ENCODE results near the gene NDE1.

The NDE1 gene

DNA sequence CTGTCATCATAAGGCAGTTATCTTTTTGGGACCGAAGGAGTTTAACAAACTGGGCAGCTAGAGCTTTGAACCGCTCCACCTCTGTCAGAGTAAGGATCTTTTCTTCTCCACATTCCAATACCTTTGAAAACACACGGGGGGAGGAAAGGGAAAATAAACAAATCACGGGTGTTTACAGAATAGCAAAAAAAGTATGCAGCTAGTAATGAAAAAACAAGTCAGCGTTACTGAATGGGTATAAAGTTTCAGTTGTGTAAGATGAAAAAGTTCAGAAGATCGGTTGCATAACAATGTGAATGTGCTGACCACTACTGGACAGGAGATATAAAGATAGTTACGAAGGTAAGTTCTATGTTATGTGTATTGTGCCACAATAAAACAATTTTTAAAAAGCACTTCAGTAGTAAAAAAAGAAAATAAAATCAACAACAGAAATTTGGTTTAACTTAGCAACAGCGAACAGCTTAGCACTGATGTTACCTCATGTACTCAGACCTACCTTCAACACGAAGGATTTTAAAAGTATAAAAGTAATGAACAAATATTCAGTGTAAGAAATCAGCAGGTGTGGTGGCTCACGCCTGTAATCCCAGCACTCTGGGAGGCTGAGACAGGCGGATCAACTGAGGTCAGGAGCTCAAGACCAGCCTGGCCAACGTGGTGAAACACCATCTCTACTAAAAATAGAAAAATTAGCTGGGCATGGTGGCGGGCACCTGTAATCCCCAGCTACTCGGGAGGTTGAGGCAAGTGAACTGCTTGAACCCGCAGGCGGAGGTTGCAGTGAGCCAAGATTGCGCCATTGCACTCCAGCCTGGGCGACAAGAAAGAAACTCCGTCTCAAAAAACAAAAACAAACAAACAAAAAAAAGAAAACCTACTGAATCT, 41.4 kb upstream of the NDE1 start:
- H3K9me3 ChIP-seq (ENCODE audit: control insufficient read depth, low read length) = no peaks in the 10 kb centered on the region
- H3K4me3 ChIP-seq (ENCODE audit: insufficient read depth, low read depth, low read length, poor library complexity, severe bottlenecking) = no peak overlapping the region
- no peak for DNase-seq
- H3K36me3 ChIP-seq (ENCODE audit: control insufficient read depth, insufficient read depth, low read length) = peaks cover 89% of the 10 kb centered on the region
- no peak overlapping the region for H3K27ac ChIP-seq (ENCODE audit: insufficient read depth, low read length, poor library complexity, severe bottlenecking)
- no peaks in the 10 kb centered on the region for H3K4me1 ChIP-seq (ENCODE audit: control insufficient read depth, insufficient read depth, low read length, poor library complexity, severe bottlenecking)
- H3K27me3 ChIP-seq (replicated peaks; ENCODE audit: control insufficient read depth, insufficient read depth, low read length, poor library complexity, severe bottlenecking) = no peaks in the 10 kb centered on the region

DNA sequence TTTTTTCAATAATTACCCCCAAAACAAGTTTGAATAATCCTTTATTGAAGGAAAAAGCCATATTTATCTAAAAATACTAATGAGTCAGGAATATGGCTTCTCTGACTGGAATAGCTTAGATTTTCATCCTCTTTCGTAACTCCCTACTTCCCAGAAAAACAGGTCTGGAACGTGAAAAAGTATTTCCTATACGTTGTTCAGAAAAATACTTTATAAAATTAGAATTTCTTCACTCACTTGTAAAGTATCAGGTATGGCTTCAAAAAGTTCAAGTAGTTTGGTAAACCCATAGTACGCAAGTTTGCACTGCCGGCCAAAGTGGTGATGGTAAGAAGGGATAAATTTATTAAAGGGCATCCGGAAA, 40.8 kb upstream of the NDE1 start:
- Histone ChIP-seq H3K27ac (ENCODE audit: insufficient read depth, low read length, poor library complexity, severe bottlenecking) (no peak overlapping the region), H3K9me3 (ENCODE audit: control insufficient read depth, low read length) (no peaks in the 10 kb centered on the region), H3K4me1 (ENCODE audit: control insufficient read depth, insufficient read depth, low read length, poor library complexity, severe bottlenecking) (no peaks in the 10 kb centered on the region), H3K36me3 (ENCODE audit: control insufficient read depth, insufficient read depth, low read length) (peaks cover 83% of the 10 kb centered on the region), H3K27me3 (replicated peaks; ENCODE audit: control insufficient read depth, insufficient read depth, low read length, poor library complexity, severe bottlenecking) (no peaks in the 10 kb centered on the region), H3K4me3 (ENCODE audit: insufficient read depth, low read depth, low read length, poor library complexity, severe bottlenecking) (no peak overlapping the region)
- no peak for DNase-seq

GRCh38 chr16:15610369-15610871, 39.6 kb upstream of the NDE1 start:
- Histone ChIP-seq H3K27ac (ENCODE audit: insufficient read depth, low read length, poor library complexity, severe bottlenecking) (no peak overlapping the region), H3K27me3 (replicated peaks; ENCODE audit: control insufficient read depth, insufficient read depth, low read length, poor library complexity, severe bottlenecking) (no peaks in the 10 kb centered on the region), H3K4me1 (ENCODE audit: control insufficient read depth, insufficient read depth, low read length, poor library complexity, severe bottlenecking) (no peaks in the 10 kb centered on the region), H3K4me3 (ENCODE audit: insufficient read depth, low read depth, low read length, poor library complexity, severe bottlenecking) (no peak overlapping the region), H3K36me3 (ENCODE audit: control insufficient read depth, insufficient read depth, low read length) (peaks cover 81% of the 10 kb centered on the region), H3K9me3 (ENCODE audit: control insufficient read depth, low read length) (no peaks in the 10 kb centered on the region)
- DNase-seq = no peak

DNA sequence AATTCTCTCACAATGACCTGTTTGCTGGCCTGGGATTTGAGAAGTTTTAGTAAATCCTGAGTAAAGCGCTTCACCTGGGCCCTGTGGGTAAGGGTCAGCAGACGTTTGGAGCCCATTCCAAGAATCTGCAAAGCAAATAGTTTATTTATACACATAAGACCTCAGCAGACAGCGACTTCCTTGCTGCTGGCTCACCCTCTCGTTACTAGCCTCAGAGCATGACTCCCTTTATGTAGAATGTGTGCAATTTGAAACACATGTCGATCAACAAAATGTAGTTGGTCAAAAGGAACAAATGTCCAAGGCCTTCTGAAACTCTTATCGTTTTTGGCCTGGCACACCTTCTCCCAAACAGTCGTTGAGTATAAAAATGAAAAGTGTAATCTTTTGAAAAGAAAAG, 38.4 kb upstream of the NDE1 start:
- no peaks in the 10 kb centered on the region for H3K9me3 ChIP-seq (ENCODE audit: control insufficient read depth, low read length)
- no peaks in the 10 kb centered on the region for H3K4me1 ChIP-seq (ENCODE audit: control insufficient read depth, insufficient read depth, low read length, poor library complexity, severe bottlenecking)
- H3K36me3 ChIP-seq (ENCODE audit: control insufficient read depth, insufficient read depth, low read length) = peaks cover 83% of the 10 kb centered on the region
- no peak overlapping the region for H3K27ac ChIP-seq (ENCODE audit: insufficient read depth, low read length, poor library complexity, severe bottlenecking)
- H3K27me3 ChIP-seq (replicated peaks; ENCODE audit: control insufficient read depth, insufficient read depth, low read length, poor library complexity, severe bottlenecking) = no peaks in the 10 kb centered on the region
- no peak for DNase-seq
- no peak overlapping the region for H3K4me3 ChIP-seq (ENCODE audit: insufficient read depth, low read depth, low read length, poor library complexity, severe bottlenecking)

- no peak for DNase-seq
- Histone ChIP-seq H3K9me3 (ENCODE audit: control insufficient read depth, low read length) (no peaks in the 10 kb centered on the region), H3K27me3 (replicated peaks; ENCODE audit: control insufficient read depth, insufficient read depth, low read length, poor library complexity, severe bottlenecking) (no peaks in the 10 kb centered on the region), H3K4me1 (ENCODE audit: control insufficient read depth, insufficient read depth, low read length, poor library complexity, severe bottlenecking) (no peaks in the 10 kb centered on the region), H3K27ac (ENCODE audit: insufficient read depth, low read length, poor library complexity, severe bottlenecking) (no peak overlapping the region), H3K36me3 (ENCODE audit: control insufficient read depth, insufficient read depth, low read length) (peaks cover 84% of the 10 kb centered on the region), H3K4me3 (ENCODE audit: insufficient read depth, low read depth, low read length, poor library complexity, severe bottlenecking) (no peak overlapping the region)
Observed at GRCh38 chr16:15613676-15614075, 36.4 kb upstream of the NDE1 start.

GRCh38 chr16:15616012-15616411, 34.0 kb upstream of the NDE1 start:
- DNase-seq = no peak
- no peak overlapping the region for H3K27ac ChIP-seq (ENCODE audit: insufficient read depth, low read length, poor library complexity, severe bottlenecking)
- peaks cover 86% of the 10 kb centered on the region for H3K36me3 ChIP-seq (ENCODE audit: control insufficient read depth, insufficient read depth, low read length)

GRCh38 chr16:15616475-15617165, 33.4 kb upstream of the NDE1 start:
- Histone ChIP-seq H3K9me3 (ENCODE audit: control insufficient read depth, low read length) (no peaks in the 10 kb centered on the region), H3K36me3 (ENCODE audit: control insufficient read depth, insufficient read depth, low read length) (peaks cover 87% of the 10 kb centered on the region), H3K27ac (ENCODE audit: insufficient read depth, low read length, poor library complexity, severe bottlenecking) (no peak overlapping the region), H3K27me3 (replicated peaks; ENCODE audit: control insufficient read depth, insufficient read depth, low read length, poor library complexity, severe bottlenecking) (no peaks in the 10 kb centered on the region), H3K4me3 (ENCODE audit: insufficient read depth, low read depth, low read length, poor library complexity, severe bottlenecking) (no peak overlapping the region), H3K4me1 (ENCODE audit: control insufficient read depth, insufficient read depth, low read length, poor library complexity, severe bottlenecking) (no peaks in the 10 kb centered on the region)
- DNase-seq = no peak

More at GRCh38 chr16:15616012-15616411, 34.0 kb upstream of the NDE1 start:
- Histone ChIP-seq H3K4me3 (ENCODE audit: insufficient read depth, low read depth, low read length, poor library complexity, severe bottlenecking) (no peak overlapping the region), H3K4me1 (ENCODE audit: control insufficient read depth, insufficient read depth, low read length, poor library complexity, severe bottlenecking) (no peaks in the 10 kb centered on the region), H3K9me3 (ENCODE audit: control insufficient read depth, low read length) (no peaks in the 10 kb centered on the region), H3K27me3 (replicated peaks; ENCODE audit: control insufficient read depth, insufficient read depth, low read length, poor library complexity, severe bottlenecking) (no peaks in the 10 kb centered on the region)

DNA sequence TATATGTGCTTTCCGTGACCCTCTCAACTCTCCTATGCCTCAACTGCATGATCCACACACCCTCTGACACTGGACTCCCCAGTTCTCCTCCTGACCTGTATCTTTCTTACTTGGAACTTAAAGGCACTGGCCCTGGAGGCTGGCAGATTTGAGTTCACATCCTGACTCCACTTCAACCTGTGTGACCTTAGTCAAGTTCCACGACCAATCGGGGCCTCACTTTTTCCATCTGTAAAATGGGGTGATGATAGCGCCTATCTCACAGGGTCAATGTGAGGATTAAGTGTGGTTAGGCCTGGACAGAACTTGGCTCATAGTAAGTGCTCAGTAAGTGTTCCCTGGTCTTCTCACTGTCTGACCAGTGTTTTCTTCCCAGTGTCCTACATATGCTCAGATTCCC, 32.1 kb upstream of the NDE1 start:
- H3K27ac ChIP-seq (ENCODE audit: insufficient read depth, low read length, poor library complexity, severe bottlenecking) = no peak overlapping the region
- no peak overlapping the region for H3K4me3 ChIP-seq (ENCODE audit: insufficient read depth, low read depth, low read length, poor library complexity, severe bottlenecking)
- H3K9me3 ChIP-seq (ENCODE audit: control insufficient read depth, low read length) = no peaks in the 10 kb centered on the region
- no peaks in the 10 kb centered on the region for H3K4me1 ChIP-seq (ENCODE audit: control insufficient read depth, insufficient read depth, low read length, poor library complexity, severe bottlenecking)
- no peaks in the 10 kb centered on the region for H3K27me3 ChIP-seq (replicated peaks; ENCODE audit: control insufficient read depth, insufficient read depth, low read length, poor library complexity, severe bottlenecking)
- peaks cover 87% of the 10 kb centered on the region for H3K36me3 ChIP-seq (ENCODE audit: control insufficient read depth, insufficient read depth, low read length)
- DNase-seq = no peak

DNA sequence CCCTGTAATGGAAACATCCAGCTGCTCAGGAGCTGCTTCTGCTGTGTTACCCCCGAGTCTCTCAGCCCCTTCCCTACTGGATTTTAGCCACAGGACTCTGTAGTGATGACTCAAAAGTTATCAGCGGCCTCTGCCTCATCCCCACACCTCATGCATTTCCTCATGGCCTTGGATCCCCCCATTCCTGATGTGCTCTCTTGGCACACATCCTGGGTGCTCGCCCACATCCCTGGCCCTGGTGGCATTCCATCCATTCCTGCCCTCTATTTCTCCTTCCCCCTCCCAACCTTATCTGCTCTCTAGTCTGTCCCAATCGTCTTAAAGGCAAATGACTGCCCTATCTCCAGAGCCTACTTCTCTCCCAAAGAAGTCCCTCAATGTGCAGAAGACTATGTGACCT, 31.7 kb upstream of the NDE1 start:
- Histone ChIP-seq H3K27ac (ENCODE audit: insufficient read depth, low read length, poor library complexity, severe bottlenecking) (no peak overlapping the region), H3K27me3 (replicated peaks; ENCODE audit: control insufficient read depth, insufficient read depth, low read length, poor library complexity, severe bottlenecking) (no peaks in the 10 kb centered on the region), H3K4me1 (ENCODE audit: control insufficient read depth, insufficient read depth, low read length, poor library complexity, severe bottlenecking) (no peaks in the 10 kb centered on the region), H3K36me3 (ENCODE audit: control insufficient read depth, insufficient read depth, low read length) (peaks cover 85% of the 10 kb centered on the region), H3K4me3 (ENCODE audit: insufficient read depth, low read depth, low read length, poor library complexity, severe bottlenecking) (no peak overlapping the region), H3K9me3 (ENCODE audit: control insufficient read depth, low read length) (no peaks in the 10 kb centered on the region)
- DNase-seq = no peak

- H3K4me3 ChIP-seq (ENCODE audit: insufficient read depth, low read depth, low read length, poor library complexity, severe bottlenecking) = no peak overlapping the region
- no peak for DNase-seq
- H3K4me1 ChIP-seq (ENCODE audit: control insufficient read depth, insufficient read depth, low read length, poor library complexity, severe bottlenecking) = no peaks in the 10 kb centered on the region
- H3K36me3 ChIP-seq (ENCODE audit: control insufficient read depth, insufficient read depth, low read length) = peaks cover 91% of the 10 kb centered on the region
- no peaks in the 10 kb centered on the region for H3K9me3 ChIP-seq (ENCODE audit: control insufficient read depth, low read length)
- no peak overlapping the region for H3K27ac ChIP-seq (ENCODE audit: insufficient read depth, low read length, poor library complexity, severe bottlenecking)
- H3K27me3 ChIP-seq (replicated peaks; ENCODE audit: control insufficient read depth, insufficient read depth, low read length, poor library complexity, severe bottlenecking) = no peaks in the 10 kb centered on the region
Observed at GRCh38 chr16:15620611-15621195, 29.3 kb upstream of the NDE1 start.

Measured in effector memory CD4-positive, alpha-beta T cell (primary cell).